ENCODE measurements around the gene CSDE1. TPM values are rescaled to one million over a fixed set of nuclear protein-coding genes. Genes with fewer than 3 reads are reported as not detected.

The CSDE1 gene
- total and polyA plus RNA-seq, 9 donors = 225 to 752 (median 558) TPM

DNA sequence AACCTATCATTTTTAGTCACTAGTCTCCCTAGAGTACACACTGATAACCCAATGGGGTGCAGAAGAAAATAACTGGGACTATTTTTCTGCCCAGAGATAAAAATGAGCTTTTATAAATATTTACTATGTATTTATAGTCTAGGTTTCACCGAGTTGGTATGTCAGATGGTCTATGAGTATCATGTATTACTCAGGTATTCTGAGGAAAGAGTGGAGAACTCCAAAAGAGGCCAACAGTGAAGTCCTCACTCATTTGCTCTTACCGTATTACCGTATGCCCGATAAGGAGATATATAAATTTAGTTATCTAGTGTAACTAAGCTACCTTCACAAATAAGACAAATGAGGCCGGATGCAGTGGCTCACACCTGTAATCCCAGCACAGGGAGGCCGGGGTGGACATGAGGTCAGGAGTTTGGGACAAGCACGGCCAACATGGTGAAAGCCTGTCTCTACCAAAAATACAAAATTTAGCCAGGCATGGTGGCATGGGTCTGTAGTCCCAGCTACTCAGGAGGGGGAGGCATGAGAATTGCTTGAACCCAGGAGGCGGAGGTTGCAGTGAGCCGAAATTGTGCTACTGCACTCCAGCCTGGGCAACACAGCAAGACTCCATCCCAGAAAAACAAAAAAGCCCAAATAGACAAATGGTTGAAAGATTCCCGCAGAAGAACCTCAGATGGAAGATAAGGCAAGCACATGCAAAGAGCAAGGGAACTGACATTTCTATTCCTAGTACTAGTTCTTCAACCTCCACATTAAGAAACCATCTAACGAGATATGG is 15.6 kb downstream of the CSDE1 start:
- TF ChIP-seq, protein P1, sequence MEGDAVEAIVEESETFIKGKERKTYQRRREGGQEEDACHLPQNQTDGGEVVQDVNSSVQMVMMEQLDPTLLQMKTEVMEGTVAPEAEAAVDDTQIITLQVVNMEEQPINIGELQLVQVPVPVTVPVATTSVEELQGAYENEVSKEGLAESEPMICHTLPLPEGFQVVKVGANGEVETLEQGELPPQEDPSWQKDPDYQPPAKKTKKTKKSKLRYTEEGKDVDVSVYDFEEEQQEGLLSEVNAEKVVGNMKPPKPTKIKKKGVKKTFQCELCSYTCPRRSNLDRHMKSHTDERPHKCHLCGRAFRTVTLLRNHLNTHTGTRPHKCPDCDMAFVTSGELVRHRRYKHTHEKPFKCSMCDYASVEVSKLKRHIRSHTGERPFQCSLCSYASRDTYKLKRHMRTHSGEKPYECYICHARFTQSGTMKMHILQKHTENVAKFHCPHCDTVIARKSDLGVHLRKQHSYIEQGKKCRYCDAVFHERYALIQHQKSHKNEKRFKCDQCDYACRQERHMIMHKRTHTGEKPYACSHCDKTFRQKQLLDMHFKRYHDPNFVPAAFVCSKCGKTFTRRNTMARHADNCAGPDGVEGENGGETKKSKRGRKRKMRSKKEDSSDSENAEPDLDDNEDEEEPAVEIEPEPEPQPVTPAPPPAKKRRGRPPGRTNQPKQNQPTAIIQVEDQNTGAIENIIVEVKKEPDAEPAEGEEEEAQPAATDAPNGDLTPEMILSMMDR (IDR thresholded peaks at IDR 0.05) = no peak
- TF ChIP-seq POLR2A (IDR thresholded peaks at IDR 0.05) (no peak), EP300 (IDR thresholded peaks at IDR 0.05) (no peak)
- WGBS, 3 donors = 93 to 94% (median 94%) methylated on average over 11 of the region's 11 CpGs
- Histone ChIP-seq H3K36me3 (no peaks in the 10 kb centered on the region), H3K9me3 (no peaks in the 10 kb centered on the region), H3K4me3 (no peak overlapping the region), H3K4me1 (ENCODE audit: insufficient read depth) (peaks cover 4% of the 10 kb centered on the region), H3K27ac (no peak overlapping the region), H3K27me3 (no peaks in the 10 kb centered on the region)
- intact Hi-C loops (cut with DNase I) = no loop called here
- DNase-seq = no peak

DNA sequence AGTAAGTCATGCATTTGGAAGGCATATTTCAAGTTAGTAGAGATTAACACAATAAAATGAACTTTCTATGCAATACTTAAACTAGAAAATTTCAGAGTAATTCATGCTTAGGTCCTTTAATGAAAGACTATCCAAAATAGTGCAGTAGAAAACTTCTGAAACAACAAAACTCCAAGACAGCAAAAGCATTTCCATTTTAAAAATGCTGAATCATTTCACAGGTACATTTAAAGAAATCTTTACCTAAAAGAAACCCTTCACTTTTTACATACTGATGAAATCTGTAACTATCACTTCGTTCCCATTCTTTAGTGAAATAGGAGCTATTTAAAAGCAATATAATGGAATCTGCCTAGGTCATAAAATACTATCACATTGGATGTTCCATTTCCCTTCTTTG is 17.5 kb downstream of the CSDE1 start:
- 93 to 94% (median 94%) methylated on average over 1 of the region's 1 CpG for WGBS, 3 donors
- Histone ChIP-seq H3K27ac (no peak overlapping the region), H3K9me3 (no peaks in the 10 kb centered on the region), H3K4me1 (ENCODE audit: insufficient read depth) (peaks cover 4% of the 10 kb centered on the region), H3K27me3 (no peaks in the 10 kb centered on the region), H3K4me3 (no peak overlapping the region), H3K36me3 (no peaks in the 10 kb centered on the region)
- intact Hi-C loops (cut with DNase I) = no loop called here
- DNase-seq = no peak
- TF ChIP-seq POLR2A (IDR thresholded peaks at IDR 0.05) = no peak
- TF ChIP-seq, protein P1 (IDR thresholded peaks at IDR 0.05) = no peak
- no peak for TF ChIP-seq EP300 (IDR thresholded peaks at IDR 0.05)

DNA sequence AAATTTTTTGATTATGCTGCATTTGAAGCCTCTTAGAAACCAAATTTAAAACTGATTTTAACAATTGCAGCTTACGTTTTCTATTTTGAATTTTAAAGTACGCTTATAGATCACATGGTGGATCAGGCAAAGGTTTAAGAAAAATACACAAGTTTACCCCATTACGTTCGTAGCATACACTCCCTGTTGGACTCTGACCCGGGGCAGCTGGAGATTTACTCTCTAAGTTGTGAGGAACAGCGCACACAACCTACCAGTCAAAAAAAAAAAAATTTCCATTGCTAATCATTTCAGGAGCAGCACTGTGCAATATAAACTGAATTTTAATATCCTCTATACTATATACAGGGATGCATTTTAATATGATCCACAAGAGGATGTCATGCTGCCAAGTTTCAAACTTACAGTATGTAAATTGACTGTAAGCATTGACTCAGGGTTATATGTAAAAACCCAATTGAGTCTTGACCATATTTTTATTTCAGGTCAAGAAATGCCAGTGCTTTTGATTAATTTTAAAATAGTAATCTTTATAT is 20.4 kb downstream of the CSDE1 start:
- Histone ChIP-seq H3K27me3 (no peaks in the 10 kb centered on the region), H3K9me3 (no peaks in the 10 kb centered on the region), H3K27ac (no peak overlapping the region), H3K4me1 (ENCODE audit: insufficient read depth) (peaks cover 2% of the 10 kb centered on the region), H3K36me3 (no peaks in the 10 kb centered on the region), H3K4me3 (no peak overlapping the region)
- 89 to 92% (median 90%) methylated on average over 6 of the region's 6 CpGs for WGBS, 3 donors
- no peak for TF ChIP-seq EP300 (IDR thresholded peaks at IDR 0.05)
- TF ChIP-seq, protein P1 (IDR thresholded peaks at IDR 0.05) = no peak
- no peak for TF ChIP-seq POLR2A (IDR thresholded peaks at IDR 0.05)
- intact Hi-C loops (cut with DNase I) = no loop called here
- no peak for DNase-seq

DNA sequence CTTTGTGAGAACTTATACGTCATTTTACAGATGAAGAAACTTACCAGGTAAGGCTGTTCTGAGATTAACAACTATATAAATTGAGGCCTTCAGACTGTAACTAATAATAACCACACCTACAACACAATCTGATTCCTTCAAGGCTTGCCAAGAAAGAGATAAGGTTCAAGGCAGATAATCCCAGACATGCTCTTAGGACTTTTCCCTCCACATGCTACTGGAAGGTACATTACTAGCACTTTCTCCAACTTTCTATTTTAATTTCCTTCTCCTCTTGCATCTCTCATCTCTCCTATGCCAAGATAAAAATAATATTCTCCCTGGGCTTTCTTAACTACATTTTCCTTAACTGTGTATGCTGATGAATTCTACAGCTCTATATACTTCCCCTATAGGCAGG is 22.3 kb downstream of the CSDE1 start:
- TF ChIP-seq EP300 (IDR thresholded peaks at IDR 0.05) = no peak
- TF ChIP-seq, protein P1 (IDR thresholded peaks at IDR 0.05) = no peak
- no peak for TF ChIP-seq POLR2A (IDR thresholded peaks at IDR 0.05)
- no peak overlapping the region for H3K4me3 ChIP-seq
- H3K4me1 ChIP-seq (ENCODE audit: insufficient read depth) = no peaks in the 10 kb centered on the region
- H3K27me3 ChIP-seq = no peaks in the 10 kb centered on the region
- no peak overlapping the region for H3K27ac ChIP-seq
- intact Hi-C loops (cut with DNase I) = no loop called here
- 88 to 94% (median 89%) methylated on average over 1 of the region's 1 CpG for whole genome bisulfite sequencing, 3 donors
- no peaks in the 10 kb centered on the region for H3K36me3 ChIP-seq
- no peak for DNase-seq
- no peaks in the 10 kb centered on the region for H3K9me3 ChIP-seq
